CD14-positive monocyte (primary cell): ENCODE data around the gene ROR1. TPM values are rescaled to one million over a fixed set of nuclear protein-coding genes. Genes with fewer than 3 reads are reported as not detected.

Experiments
- DNase-seq, 3 donors: peaks; one replicate each; pipeline ENCODE4 v3.0.0-alpha.2; 2011 to 2022
- H2AFZ ChIP-seq: 2 replicates; pipeline ENCODE4 v1.6.0; 2012; ENCODE audit warnings: mild to moderate bottlenecking, low read depth, low read length, inconsistent platforms; ENCODE audit not compliant: insufficient read depth, poor library complexity, severe bottlenecking
- H3K27ac ChIP-seq, 2 donors: 1 replicate in 1 of 2; 2 replicates in 1 of 2; pipeline ENCODE4 v1.5.1; 2012 to 2013; ENCODE audit warnings: low read length in 2 of 2, control low read depth in 1 of 2, inconsistent platforms in 1 of 2, low read depth in 1 of 2, mild to moderate bottlenecking in 1 of 2
- H3K27me3 ChIP-seq, 2 donors: one replicate each; pipeline versions ENCODE4 v1.6.0 to v1.6.1; 2011 to 2013; ENCODE audit warnings: low read length in 2 of 2; ENCODE audit not compliant: control insufficient read depth in 2 of 2, insufficient read depth in 2 of 2
- H3K36me3 ChIP-seq, 2 donors: replicated peaks in 1 of 2; 1 replicate in 1 of 2; 2 replicates in 1 of 2; pipeline versions ENCODE4 v1.5.1 to v1.6.1; 2012 to 2013; ENCODE audit warnings: low read length in 2 of 2, control low read depth in 1 of 2, inconsistent platforms in 1 of 2, mild to moderate bottlenecking in 1 of 2; ENCODE audit not compliant: insufficient read depth in 2 of 2, control insufficient read depth in 1 of 2
- H3K4me1 ChIP-seq, 2 donors: 1 replicate in 1 of 2; 2 replicates in 1 of 2; pipeline versions ENCODE4 v1.5.1 to v1.6.1; 2012 to 2013; ENCODE audit warnings: low read length in 2 of 2, control low read depth in 1 of 2, inconsistent platforms in 1 of 2, mild to moderate bottlenecking in 1 of 2, moderate library complexity in 1 of 2; ENCODE audit not compliant: insufficient read depth in 2 of 2, control insufficient read depth in 1 of 2
- H3K4me2 ChIP-seq: replicated peaks from 2 replicates; pipeline ENCODE3; 2012; ENCODE audit warnings: low read length, moderate library complexity, mild to moderate bottlenecking; ENCODE audit not compliant: poor library complexity, severe bottlenecking; ENCODE audit errors: extremely low read depth
- H3K4me3 ChIP-seq, 3 experiments: fragments of 200-600 bp in 1 of 3; sonication (generic) in 1 of 3; replicated peaks in 1 of 3; 1 replicate in 2 of 3; 2 replicates in 1 of 3; pipeline ENCODE4 v1.5.1; 2011 to 2013; ENCODE audit warnings: low read length in 3 of 3, mild to moderate bottlenecking in 3 of 3, control low read depth in 2 of 3, low read depth in 2 of 3, inconsistent platforms in 1 of 3, moderate library complexity in 1 of 3
- H3K79me2 ChIP-seq: 2 replicates; pipeline ENCODE4 v1.6.0; 2012; ENCODE audit warnings: mild to moderate bottlenecking, control low read depth, inconsistent platforms, low read length, moderate library complexity; ENCODE audit not compliant: insufficient read depth
- H3K9ac ChIP-seq: 2 replicates; pipeline ENCODE4 v1.6.0; 2017; ENCODE audit warnings: low read length, mild to moderate bottlenecking; ENCODE audit not compliant: insufficient read depth, poor library complexity, severe bottlenecking
- H3K9me3 ChIP-seq, 2 donors: replicated peaks in 1 of 2; 1 replicate in 1 of 2; 2 replicates in 1 of 2; pipeline versions ENCODE4 v1.5.1 to v1.6.1; 2012 to 2013; ENCODE audit warnings: low read length in 2 of 2, control low read depth in 1 of 2; ENCODE audit not compliant: control insufficient read depth in 1 of 2, insufficient read depth in 1 of 2
- H4K20me1 ChIP-seq: 2 replicates; pipeline ENCODE4 v1.6.0; 2012; ENCODE audit warnings: mild to moderate bottlenecking, low read length, control low read depth, moderate library complexity; ENCODE audit not compliant: insufficient read depth
- H3K27ac Mint-ChIP-seq, 7 donors: one replicate each; pipeline ENCODE4 v1.8.0; 2020; ENCODE audit warnings: mild to moderate bottlenecking in 7 of 7, mixed read lengths in 7 of 7, moderate library complexity in 6 of 7, inconsistent platforms in 2 of 7
- H3K27me3 Mint-ChIP-seq, 3 donors: one replicate each; pipeline ENCODE4 v1.8.0; 2021 to 2022; ENCODE audit warnings: low read depth in 3 of 3, mild to moderate bottlenecking in 3 of 3, mixed read lengths in 3 of 3, moderate library complexity in 3 of 3, inconsistent platforms in 1 of 3
- H3K36me3 Mint-ChIP-seq, 2 donors: one replicate each; pipeline ENCODE4 v1.8.0; 2020; ENCODE audit warnings: mixed read lengths in 2 of 2, inconsistent platforms in 1 of 2, mild to moderate bottlenecking in 1 of 2
- H3K4me1 Mint-ChIP-seq: one replicate; pipeline ENCODE4 v1.8.0; 2020; ENCODE audit warnings: mild to moderate bottlenecking, mixed read lengths
- H3K4me3 Mint-ChIP-seq, 2 donors: one replicate each; pipeline ENCODE4 v1.8.0; 2020; ENCODE audit warnings: mild to moderate bottlenecking in 2 of 2, mixed read lengths in 2 of 2, moderate library complexity in 1 of 2
- H3K9me3 Mint-ChIP-seq, 7 donors: one replicate each; pipeline ENCODE4 v1.8.0; 2020 to 2022; ENCODE audit warnings: mixed read lengths in 7 of 7, mild to moderate bottlenecking in 6 of 7, moderate library complexity in 6 of 7, inconsistent platforms in 2 of 7
- WGBS: methylation state at CpG from one replicate; pipeline ENCODE4 v1.1.5; 2013; ENCODE audit warnings: missing lambda C conversion rate; ENCODE audit not compliant: insufficient coverage; 5-methylcytosine and 5-hydroxymethylcytosine counted together
- intact Hi-C, 2 donors: fragments of 100-400 bp; cut with micrococcal nuclease; formaldehyde crosslinking; loops; one replicate each; pipeline versions ENCODE4 v1.15.0 to v1.15.1; 2023
- polyA plus RNA-seq, 3 donors: library from polyadenylated mRNA; depleted of rRNA in 1 of 3; unstranded in 2 of 3; stranded (reverse) in 1 of 3; fragments of 300-500 nt in 2 of 3; fragments of >200 nt in 1 of 3; fragmentation: Illumina TruSeq in 2 of 3; gene quantifications; 1 replicate in 2 of 3; 2 replicates in 1 of 3; pipeline ENCODE4 v1.2.3, GENCODE V29; 2012 to 2021
- TF ChIP-seq, protein P1 (sequence below): fragments of 200-600 bp; IDR thresholded peaks from one replicate; pipeline ENCODE4 v1.8.0; 2022; ENCODE audit warnings: antibody characterized with exemption, mild to moderate bottlenecking

The ROR1 gene
- polyA plus RNA-seq, 3 donors = not detected

DNA sequence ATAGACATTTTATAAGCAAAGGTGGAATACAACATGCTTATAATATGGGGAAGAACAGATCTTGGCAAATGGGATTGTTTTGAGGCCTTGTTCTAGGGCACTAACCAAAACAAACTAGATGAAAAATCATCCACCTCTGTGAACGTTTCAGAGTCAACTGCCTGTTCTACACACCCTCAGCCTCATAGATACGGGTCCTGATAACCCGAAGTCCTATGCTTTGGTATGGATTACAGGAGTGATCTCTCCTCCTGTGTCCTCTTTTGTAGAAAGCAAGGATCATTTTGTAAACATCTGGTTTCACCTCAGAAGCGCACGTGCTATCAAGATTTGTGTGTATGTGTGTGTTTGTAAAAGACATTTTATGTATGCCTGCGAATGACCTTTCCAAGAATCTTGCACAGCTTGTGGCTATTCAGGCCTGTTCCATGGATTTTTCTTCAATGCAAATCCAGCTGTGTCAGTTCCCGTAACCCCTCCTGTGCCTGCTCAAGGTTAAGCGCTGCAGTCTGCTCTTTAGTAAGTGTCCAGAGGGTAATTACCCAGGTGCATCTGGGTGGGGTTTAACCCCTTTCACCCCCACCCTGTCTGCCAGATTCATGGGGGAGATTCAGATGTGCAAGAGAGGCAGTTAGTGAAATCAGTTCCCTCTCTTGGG is 132.4 kb downstream of the ROR1 start:
- Histone ChIP-seq H3K4me2 (no peak overlapping the region), H2AFZ (no peak overlapping the region), H3K27me3 (no peaks in the 10 kb centered on the region), H3K9ac (no peak overlapping the region), H3K79me2 (no peaks in the 10 kb centered on the region), H3K36me3 (no peaks in the 10 kb centered on the region), H3K27ac (no peak overlapping the region), H4K20me1 (no peaks in the 10 kb centered on the region), H3K4me3 (no peak overlapping the region), H3K9me3 (no peaks in the 10 kb centered on the region), H3K4me1 (no peaks in the 10 kb centered on the region)
- Mint-ChIP-seq H3K36me3 (no peaks in the 10 kb centered on the region), H3K27ac (no peak overlapping the region), H3K27me3 (peaks cover 0 to 3% (median 0%) of the 10 kb centered on the region in 3 donors), H3K9me3 (no peaks in the 10 kb centered on the region), H3K4me1 (no peaks in the 10 kb centered on the region), H3K4me3 (no peak overlapping the region)
- DNase-seq = no peak
- WGBS = 86% methylated on average over 3 of the region's 8 CpGs
- intact Hi-C loops = no loop called here
- TF ChIP-seq, protein P1, sequence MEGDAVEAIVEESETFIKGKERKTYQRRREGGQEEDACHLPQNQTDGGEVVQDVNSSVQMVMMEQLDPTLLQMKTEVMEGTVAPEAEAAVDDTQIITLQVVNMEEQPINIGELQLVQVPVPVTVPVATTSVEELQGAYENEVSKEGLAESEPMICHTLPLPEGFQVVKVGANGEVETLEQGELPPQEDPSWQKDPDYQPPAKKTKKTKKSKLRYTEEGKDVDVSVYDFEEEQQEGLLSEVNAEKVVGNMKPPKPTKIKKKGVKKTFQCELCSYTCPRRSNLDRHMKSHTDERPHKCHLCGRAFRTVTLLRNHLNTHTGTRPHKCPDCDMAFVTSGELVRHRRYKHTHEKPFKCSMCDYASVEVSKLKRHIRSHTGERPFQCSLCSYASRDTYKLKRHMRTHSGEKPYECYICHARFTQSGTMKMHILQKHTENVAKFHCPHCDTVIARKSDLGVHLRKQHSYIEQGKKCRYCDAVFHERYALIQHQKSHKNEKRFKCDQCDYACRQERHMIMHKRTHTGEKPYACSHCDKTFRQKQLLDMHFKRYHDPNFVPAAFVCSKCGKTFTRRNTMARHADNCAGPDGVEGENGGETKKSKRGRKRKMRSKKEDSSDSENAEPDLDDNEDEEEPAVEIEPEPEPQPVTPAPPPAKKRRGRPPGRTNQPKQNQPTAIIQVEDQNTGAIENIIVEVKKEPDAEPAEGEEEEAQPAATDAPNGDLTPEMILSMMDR = no peak

DNA sequence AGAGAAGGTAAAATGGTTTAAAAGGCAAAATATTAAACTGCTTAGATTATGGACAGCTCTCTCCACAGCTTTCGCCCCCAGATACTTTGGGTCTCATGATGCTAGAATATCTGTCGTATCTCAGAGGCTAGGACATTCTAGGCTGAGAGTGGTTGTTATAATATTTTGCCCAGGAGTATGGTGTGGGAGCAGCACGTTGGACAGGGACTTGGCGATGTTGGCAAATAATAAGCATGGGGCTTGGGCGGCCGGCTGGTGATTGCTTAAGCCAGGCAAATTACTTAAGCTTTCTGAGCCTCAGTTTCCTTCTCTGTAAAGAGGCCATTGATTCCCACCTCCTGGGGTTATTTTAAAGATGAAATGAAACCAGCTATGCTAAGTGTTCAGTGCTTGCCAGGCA is 133.2 kb downstream of the ROR1 start:
- Histone ChIP-seq H3K4me1 (no peaks in the 10 kb centered on the region), H3K9me3 (no peaks in the 10 kb centered on the region), H4K20me1 (no peaks in the 10 kb centered on the region), H3K27ac (no peak overlapping the region), H3K4me2 (no peak overlapping the region), H3K36me3 (no peaks in the 10 kb centered on the region), H3K4me3 (no peak overlapping the region), H3K9ac (no peak overlapping the region), H3K27me3 (no peaks in the 10 kb centered on the region), H3K79me2 (no peaks in the 10 kb centered on the region), H2AFZ (no peak overlapping the region)
- Mint-ChIP-seq H3K27me3 (peaks cover 0 to 3% (median 0%) of the 10 kb centered on the region in 3 donors), H3K36me3 (no peaks in the 10 kb centered on the region), H3K9me3 (no peaks in the 10 kb centered on the region), H3K4me3 (no peak overlapping the region), H3K4me1 (no peaks in the 10 kb centered on the region), H3K27ac (no peak overlapping the region)
- WGBS = 100% methylated on average over 2 of the region's 6 CpGs
- TF ChIP-seq, protein P1 = no peak
- no peak for DNase-seq
- intact Hi-C loops = no loop called here
